ENCODE results near the gene SEL1L3.

The SEL1L3 gene

DNA sequence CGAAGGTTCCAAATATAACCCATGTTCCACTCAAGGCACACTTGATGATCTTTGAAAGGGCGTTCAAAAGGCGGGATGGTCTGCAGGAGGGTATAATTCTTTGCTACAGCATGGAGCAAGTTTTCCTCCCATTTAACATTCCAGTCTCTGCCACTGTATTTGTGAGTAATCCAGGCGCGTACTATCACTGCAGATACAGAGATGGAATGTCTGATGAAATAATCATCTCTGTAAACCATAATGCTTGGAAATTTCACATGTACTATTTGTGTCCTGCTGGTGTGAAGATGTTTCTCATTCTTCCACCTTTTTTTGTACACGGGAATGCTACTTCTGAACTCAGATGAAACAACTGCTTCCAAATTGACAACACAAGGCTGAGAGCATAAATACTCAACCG is 15.5 kb downstream of the SEL1L3 start:
- DNase-seq (ENCODE audit: low spot score) = no peak

DNA sequence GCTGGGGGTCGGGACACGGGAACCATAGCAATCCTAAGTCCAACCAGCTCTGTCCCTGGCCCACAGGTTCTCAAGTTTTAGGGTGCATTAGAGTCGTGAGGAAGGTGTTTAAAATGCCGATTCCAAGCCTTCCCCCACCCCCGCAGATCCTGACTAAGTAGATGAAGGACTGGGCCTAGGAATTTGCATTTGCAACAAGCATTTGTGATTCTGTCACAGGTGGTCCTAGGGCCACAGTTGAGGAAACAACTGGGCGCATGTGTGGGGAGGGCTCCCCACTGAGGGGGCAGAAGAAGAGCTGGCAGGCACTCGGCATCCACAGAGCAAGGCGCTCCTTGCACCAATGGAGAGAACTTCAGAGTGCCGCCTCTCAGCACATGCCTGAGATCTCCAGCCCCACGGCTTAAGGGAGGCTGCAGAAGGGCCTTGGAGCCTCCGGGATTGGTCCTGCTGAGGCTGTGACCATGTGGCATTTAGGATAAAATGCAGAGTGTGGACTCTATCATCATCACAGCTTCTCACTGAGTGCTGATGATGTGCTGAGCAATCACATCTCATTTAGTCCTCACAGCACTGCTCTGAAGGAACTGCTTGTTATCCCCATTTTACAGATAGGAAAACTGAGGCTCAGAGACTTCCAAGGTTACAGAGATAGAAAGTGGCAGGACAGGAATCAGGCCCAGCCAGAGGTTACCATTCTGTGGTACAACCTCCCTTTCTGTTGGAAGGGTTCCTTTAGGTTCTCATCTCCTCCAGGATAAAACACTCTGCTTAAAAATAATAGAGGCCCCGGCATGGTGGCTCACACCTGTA is 16.7 kb downstream of the SEL1L3 start:
- no peak for DNase-seq (ENCODE audit: low spot score)

DNA sequence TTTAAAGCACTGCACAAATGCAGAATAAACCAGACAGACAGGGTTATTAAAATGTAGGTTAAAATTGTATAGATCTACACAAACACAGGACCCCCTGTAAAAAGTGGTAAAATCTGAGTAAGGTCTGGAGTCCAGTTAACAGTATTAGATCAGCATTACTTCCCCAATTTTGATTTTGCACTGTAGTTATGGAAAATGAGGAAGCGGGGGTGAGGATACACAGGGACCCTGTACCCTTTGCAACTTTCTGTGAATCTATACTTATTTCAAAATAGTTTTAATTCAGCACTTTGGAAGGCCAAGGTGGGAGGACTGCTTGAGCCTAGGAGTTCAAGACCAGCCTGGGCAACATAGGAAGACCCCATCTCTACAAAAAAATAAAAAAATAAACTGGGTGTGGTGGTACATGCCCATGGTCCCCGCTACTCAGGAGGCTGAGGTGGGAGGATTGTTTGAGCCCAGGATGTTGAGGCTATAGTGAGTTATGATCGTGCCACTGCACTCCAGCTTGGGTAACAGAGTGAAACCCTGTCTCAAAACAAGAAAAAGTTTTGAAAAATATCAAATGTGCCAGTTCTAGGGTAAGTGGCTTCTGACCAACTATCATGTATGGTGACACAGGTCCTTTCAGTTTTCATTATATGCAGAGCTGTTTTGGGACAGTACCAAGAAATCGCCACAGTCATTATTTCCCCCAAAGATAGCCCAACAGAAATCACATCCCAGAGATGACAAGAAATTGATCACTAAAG is 17.7 kb downstream of the SEL1L3 start:
- DNase-seq (ENCODE audit: low spot score) = no peak

DNA sequence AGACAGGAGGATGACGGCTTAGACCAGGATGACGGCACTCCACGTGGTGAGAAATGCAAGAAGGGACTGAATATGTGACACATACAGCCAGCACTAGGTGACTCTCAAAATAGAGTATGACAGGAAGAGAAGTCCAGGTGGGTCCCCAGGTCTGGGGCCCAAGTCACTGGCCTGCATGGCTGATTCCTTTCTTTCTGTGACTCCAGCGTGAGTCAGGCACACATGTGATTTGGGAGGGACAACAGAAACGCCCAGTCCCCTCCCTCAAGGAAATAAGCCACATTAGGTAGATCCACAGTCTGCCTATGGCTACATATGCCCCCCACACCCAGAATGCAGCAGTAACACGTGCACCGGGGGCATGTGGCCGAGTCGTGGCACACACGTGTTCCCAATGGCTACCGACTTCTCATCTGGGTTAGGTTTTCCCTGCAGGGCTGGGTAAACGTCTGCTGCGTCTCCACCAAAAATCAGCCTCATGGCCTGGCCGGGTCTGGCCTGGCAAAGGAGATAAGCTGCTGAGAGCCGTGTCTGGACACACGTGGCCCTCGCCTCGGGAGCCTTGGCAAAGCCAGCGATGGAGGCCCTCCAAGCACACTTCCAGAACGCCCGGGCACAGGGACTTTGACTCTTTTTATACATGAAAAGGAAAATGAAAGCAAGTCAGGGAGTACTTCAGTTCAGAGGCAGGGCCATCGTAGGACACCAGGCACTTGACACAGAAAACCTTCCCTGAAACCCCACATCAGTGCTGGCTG is 19.3 kb downstream of the SEL1L3 start:
- DNase-seq (ENCODE audit: low spot score) = no peak

DNA sequence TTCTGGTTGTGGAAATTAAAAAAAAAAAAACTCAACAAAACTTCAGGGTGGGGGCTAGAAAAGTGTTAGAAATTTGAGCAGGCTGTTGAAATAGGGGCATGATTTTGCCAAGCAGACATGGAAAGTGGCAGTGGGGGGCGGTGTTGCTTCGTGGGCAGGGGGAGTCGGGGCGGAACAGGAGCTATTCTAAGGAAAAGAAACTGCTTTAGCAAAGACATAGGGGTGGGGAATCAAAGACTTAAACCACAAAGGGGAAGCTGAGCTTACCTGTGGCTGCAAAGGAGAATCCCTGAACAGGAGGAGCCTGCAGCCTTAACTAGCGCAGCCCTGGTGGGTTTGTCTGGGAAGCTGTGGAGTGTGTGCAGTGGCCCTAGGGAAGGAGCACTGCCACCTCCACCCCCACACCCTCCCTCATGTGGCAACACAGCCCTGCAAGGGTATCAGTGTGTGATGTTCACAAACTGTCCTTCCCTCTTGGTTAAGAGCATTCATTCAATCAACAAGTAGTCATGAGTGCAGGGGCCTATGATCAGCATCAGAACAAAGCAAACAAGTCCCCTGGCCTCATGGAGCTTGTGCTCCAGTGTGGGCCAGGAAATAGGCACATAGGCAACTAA is 20.5 kb downstream of the SEL1L3 start:
- peak; percentile 51 for DNase-seq (ENCODE audit: low spot score)

DNA sequence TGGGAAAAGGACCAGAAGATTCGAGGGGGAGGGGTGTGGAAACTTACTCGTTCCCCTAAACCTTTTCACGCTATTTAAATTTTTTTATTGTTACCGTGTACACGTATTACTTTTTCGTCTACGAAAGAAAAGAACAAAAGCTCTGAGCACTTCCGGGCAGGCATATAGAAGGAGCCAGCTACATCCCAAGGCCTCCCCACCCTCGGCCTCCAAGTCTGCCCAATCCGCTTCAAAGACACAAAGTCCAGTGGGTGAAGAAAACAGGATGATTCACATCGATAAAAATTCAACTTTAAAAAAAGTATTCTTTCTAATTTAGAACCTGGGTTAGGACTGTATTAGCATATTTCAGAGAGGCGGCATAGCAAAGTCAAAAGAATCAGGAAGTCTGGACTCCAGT is 23.1 kb downstream of the SEL1L3 start:
- no peak for DNase-seq (ENCODE audit: low spot score)

DNA sequence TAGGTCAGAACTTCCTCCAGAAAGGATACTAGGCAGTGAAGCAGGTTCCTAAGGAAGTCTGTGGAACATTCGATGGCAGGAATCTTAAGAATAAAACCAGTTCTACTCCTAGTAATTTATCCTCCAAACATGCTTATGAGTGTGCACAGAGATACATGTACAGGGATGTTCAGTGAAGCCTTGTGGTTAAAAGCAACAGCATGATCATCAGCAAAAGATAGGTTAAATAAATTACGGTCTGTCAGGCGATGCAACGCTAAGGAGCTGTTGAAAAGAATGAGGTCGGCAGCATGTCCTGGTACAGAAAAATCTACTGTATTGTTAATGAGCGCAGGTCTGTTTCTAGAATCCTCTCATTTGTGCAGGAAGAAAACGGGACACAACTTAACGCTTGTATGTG is 23.6 kb downstream of the SEL1L3 start:
- no peak for DNase-seq (ENCODE audit: low spot score)

DNA sequence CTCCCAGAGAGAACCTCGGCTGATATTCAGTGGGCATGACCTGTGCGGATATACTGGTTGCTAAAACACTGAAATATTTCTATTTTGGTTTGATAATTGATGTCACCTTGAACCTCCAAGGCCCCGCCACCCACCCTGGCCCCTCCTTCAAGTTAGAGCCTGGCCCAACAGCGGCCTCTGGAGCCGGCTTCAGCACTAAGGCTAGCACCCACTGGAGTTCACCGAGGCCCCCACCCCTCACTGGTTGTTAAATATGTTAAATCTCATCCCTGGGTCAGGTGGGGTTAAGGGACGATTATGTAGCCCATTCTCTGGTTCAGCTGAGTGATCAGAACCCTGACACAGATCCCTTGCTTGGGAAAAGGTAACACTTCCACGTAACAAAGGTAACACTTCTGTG is 24.3 kb downstream of the SEL1L3 start:
- DNase-seq (ENCODE audit: low spot score) = no peak

DNA sequence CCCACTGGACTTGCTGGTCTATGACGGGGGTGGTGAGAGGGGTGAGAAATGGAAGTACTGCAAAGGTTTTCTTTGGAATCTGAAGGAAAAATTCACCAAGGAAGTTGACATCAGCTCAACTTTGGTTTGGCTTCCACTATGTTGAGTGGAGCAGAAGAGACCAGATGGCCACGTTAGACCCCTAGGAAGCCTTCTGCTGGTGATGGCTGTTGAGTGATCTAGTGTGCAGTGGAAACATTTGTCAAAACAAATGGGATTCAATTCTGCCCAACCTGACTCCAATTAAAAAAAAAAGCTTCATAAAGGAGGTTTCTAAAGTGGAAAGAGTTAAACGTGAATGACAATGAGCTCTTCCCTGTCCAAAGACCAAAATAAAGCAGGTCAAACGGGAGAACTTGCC is 25.7 kb downstream of the SEL1L3 start:
- DNase-seq (ENCODE audit: low spot score) = no peak

DNA sequence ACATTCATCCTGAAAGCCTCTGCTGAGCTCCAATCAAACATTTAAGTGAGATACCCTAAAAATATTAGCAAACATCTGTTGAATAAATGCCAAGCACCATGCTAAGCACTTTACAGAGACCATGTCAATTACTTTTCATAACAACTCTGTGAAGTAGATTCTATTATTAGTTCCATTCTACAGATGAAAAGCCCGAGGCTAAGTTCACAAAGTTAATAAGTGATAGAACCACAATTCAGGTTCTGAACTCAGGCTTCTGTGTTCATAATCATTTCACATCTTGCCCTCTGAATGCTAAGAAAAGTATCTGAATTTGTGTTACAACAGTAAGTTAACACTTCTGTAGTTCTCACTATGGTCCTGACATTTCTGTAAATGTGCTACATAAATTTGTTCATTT is 27.4 kb downstream of the SEL1L3 start:
- DNase-seq (ENCODE audit: low spot score) = no peak

DNA sequence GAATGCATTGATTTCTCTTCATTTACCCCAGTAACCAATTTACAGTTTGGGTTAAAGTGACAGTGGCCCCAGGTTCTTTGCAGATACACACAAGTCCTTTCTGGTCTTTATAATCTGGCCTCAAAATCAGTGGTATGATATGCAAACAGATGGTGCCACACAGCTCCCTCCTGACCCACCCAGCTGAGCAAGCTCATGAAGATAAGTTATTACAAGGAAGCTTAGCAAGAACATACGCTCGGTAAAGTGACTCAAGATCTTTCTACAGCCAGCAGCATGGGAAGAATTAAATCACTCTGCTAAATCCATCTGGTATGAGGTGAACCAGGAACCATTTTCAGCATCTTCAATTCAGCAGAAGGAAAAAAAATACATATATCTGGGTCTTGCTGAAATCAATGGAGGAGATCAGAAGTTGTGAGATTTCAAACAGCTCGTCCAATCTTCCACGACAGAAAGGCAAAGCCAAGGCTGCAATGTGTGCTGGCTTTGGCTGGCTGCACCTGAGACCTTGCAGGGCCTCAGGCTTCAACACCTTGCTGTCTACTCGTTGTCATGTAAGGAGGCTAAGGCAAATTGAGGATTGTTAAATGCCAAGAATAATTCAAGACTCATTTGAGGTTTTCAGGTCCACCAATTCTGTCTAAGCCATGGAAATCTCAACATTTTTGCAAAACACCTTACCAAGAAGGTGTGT is 28.2 kb downstream of the SEL1L3 start:
- DNase-seq (ENCODE audit: low spot score) = no peak

DNA sequence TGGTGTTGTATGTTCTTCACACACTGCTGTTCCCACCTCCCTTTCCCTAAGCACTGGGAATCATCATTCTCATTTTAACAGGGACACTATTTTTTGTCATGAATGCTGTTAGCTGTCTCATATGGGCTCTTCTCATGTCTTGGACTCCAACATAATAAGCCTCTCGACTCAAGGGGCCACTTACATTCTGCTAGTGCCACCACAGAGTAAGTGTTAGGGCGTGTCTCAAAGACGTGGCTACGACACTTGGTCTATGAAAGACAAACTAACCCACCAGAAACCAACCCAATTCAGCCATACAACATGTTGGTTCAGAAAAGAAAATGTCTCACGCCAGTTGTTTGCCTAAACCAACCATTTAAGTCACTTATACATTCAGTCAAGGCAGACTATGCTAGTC is 32.2 kb downstream of the SEL1L3 start:
- DNase-seq (ENCODE audit: low spot score) = no peak

DNA sequence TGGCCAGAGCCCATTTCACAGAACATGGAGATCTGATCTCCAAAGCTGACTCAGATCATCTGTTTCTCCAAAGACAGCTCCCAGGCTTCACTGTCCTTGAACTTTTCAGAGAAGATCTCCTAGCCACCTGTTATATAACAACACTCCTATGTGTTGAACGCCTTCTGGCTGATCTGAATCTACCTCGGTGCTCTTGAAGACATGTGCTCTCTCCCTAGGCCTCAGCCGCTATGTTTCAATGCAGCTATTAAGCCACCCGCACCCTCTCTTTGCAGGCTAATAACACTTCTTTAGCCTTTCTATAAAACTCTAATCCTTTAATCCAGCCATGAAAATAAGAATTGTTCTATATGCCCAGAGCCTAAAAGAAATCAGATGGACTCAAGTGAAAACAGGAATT is 34.9 kb downstream of the SEL1L3 start:
- DNase-seq (ENCODE audit: low spot score) = no peak

DNA sequence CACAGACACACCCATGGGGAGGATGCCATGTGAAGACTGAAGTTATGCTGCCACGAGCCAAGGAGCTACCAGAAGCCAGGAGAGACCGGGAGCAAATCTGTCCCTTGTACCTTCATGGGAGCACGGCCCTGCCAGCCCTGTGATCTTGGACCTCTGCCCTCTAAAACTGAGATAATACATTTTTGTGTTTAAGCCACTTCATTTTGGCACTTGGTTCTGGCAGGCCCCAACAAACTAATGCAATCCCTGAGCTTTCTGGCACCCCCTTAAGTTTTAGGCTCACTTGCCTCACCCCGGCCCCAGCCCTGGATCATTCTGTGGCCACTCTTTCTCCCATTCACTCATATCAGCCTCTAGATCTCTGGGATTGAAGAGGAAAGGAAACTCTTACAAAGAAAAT is 35.4 kb downstream of the SEL1L3 start:
- no peak for DNase-seq (ENCODE audit: low spot score)

DNA sequence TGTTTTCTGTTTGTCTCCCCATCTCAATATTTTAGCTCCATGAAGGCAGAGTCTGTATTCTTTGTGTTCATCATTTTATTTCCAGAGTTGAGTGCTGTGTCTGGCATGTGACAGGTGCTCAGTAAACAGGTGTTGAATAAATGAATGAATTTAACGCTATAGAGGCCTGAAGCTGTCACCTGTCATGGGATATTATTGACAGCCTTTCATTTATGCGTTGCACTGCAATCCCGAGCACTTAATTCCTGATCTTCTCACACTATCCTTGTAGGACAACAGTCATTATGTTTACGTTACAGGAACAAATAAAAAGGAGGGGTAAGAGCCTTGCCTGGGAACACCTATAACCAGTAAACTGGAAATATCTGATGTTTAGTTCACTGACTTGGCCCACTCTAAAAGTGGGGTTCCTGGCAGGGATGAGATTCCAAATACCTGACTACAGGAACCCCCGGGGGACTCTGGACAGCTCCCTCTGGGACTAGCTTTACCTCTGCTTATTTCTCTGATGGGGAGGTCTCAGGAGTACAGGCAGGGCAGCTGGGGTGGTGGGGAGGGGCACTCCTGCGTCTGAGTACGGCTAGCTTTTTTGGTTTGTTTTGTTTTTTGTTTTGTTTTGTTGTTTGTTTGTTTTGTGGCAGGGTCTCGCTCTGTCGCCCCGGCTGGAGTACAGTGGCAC is 36.6 kb downstream of the SEL1L3 start:
- no peak for DNase-seq (ENCODE audit: low spot score)

DNA sequence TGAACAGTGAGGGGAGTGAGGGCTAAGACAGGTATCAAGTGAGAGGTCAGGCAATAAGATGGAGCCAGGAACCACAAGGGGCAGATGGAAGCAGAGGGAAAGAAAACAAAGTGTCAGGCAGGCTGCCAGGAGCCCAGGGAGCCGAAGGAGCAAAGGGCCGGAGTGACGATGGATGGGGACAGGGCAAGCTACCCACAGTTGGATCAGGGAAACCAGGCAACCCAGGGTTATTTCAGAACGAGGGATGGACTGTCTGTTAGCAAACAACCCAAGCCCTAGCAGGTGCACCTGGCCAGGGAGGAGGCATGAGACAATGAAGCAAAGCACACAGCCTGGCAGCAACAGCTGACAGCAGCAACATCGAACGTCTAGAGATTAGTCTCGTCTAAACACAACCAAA is 39.2 kb downstream of the SEL1L3 start:
- DNase-seq (ENCODE audit: low spot score) = no peak

DNA sequence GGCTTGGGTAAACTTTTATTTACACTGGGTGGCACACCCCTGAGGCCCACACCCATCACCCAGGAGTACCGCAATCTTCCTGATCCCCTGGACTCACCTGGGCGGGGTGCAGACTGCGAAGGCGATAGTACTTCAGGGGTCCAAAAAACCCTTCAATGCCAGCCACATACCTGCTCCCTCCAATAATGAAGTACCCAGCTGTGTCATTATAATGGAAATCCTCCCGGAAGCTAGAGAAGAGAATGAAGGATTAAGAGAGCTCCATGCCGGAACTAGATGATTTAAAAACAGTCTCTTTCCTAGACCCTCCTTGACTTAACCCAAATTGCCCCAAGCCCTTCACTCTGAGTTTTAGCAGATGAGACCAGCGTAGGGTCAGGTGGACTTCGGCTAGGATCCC is 40.9 kb downstream of the SEL1L3 start:
- no peak for DNase-seq (ENCODE audit: low spot score)

DNA sequence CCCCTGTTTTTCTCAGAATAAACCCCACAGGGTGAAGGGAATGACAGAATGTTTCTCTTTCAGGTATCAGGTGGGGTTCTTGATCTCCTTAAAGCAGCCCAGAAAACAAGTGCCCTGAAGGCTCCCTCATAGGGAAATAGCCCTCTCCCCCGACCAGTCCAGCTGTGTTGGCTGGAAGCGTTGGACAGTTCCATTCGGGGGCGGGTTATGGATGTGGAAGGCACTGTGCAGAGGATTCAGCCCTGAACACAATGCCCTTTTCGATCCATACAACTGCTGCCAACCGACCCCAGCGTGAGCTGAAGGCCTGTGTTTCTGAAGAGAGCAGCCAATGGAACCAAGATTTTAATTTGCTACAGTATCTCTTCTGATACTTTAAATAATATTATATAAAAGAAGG is 41.5 kb downstream of the SEL1L3 start:
- DNase-seq (ENCODE audit: low spot score) = no peak

DNA sequence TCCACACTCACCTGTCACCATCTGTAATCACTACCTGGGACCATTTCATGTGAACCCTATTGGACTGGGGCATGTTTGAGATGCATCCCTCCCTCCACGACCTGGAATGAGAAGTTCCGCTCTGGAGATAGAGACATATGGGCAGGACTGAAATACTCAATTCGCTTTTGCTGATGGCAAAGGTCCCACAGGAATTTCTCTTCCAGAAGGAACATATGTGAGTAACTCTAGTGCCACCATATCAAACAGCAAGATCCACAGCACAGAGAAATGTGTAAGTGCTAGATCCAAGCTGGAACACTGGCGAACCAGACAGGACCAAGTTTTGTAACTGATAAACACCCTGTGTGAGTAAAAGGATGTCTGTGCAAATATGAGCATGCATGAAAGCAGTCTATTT is 43.9 kb downstream of the SEL1L3 start:
- no peak for DNase-seq (ENCODE audit: low spot score)

DNA sequence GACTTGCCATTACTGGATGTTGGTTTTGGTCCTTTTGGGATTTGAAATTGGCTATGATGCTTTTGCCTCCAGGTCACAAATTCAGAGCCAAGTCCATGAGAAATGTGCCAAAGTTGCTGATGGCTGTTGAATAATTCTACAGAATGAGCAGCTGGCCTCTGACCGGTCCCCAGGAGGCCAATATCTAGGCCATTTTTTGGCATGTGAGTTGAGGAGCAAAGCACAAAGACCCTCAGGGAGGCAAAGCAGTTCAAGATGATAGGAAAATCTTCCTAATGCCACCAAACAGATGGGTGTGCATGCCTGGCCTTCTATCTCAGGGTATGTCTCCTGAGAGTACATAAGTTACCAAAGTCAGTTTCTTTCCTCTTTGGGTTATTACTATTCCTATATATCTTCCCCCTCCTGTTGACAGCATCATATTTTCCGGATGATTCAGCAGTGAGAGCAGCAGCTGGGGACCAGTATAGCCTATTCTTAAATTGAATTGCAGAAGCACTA is 44.4 kb downstream of the SEL1L3 start:
- DNase-seq (ENCODE audit: low spot score) = no peak

DNA sequence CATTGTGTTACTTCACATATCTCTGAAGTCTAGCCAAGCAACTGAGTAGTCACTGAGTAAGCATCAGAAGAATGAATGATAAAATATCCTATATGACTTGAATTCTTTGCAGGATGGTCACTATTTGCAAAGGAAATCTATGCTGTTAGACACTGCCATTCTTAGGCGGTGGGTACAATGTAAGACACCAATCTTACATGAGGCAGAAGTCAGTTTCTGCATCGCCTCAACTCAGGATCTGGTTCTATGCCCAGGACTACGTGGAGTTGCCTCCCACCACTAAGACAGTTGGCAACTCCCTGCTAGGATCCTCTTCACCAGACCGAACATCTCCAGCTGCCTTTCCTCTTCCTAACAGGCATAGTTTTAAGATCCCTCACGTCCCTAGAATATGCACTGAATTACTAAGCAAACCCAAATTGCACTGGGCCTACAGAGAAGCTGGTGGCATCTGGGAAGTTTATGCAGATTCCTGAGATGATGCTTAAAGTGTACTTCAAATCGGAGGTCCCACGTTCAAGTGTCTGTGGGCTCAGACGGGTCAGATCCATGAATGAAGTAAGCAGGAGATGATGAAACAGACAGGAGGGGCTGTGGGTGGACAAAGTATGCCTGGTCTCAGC is 45.6 kb downstream of the SEL1L3 start:
- no peak for DNase-seq (ENCODE audit: low spot score)

Measured in CD4-positive, alpha-beta T cell treated with Interleukin-6 at 100 ng/mL for 8 hours (primary cell).